GM19239 (cell line): ENCODE measurements around the gene FOXP2.

Experiments used
- DNase-seq: peaks from one replicate; pipeline ENCODE4 v3.0.0; 2011; ENCODE audit warnings: low spot score; ENCODE audit not compliant: insufficient read length
- FAIRE-seq: peaks from 2 replicates; lab custom pipeline; 2011; peaks lifted over from hg19 to GRCh38; lab: Jason Lieb, UNC

FOXP2 gene

GRCh38 chr7:114689406-114689805 lies 274.8 kb downstream of the FOXP2 start:
- no peak for DNase-seq
- FAIRE-seq, result no peak

- FAIRE-seq, result no peak
- no peak for DNase-seq
Measured at GRCh38 chr7:114691605-114692004, 277.0 kb downstream of the FOXP2 start.

GRCh38 chr7:114695182-114695581 lies 280.6 kb downstream of the FOXP2 start:
- FAIRE-seq (no peak), DNase-seq (no peak)

GRCh38 chr7:114700247-114700928 lies 285.8 kb downstream of the FOXP2 start:
- no peak for FAIRE-seq
- no peak for DNase-seq

DNA sequence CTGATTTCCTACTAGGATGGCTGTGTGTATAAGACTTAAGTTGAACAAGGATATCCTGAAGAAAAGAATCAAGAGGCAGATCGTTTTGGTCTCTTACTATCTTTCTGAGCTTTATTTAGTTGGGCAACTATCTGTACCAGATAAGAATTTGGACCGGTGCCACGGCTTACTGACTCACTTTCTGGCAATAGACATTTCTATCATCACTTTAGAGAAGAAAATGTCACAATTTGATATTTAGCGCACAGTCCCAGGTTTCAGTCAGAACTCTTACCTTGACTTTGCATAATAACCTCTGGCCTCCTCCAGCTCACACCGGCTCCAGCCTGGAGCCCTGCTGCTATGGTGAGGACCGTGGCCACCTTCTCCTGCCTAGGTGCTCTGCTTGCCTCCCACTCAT lies 289.1 kb downstream of the FOXP2 start:
- no peak for FAIRE-seq
- DNase-seq, result no peak

DNA sequence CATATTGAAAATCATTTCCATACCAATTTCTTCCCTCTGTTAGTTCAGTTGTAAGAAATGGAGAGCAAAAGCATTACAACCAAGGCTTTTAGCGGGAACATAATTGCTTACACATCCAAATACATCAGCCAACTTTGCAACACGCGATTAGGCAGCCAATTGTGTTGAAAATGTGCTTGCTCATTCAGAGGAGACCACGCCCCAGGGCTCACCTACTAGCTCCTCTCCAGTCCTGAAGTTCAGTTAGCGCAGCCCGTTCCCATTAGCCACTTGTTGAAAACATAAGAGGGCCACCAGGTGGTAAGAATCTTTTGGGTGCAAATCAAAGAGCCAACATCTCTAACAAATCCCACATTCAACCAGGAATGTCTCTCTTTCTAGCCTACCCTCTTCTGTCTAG lies 294.0 kb downstream of the FOXP2 start:
- DNase-seq, result no peak
- FAIRE-seq, result no peak

DNA sequence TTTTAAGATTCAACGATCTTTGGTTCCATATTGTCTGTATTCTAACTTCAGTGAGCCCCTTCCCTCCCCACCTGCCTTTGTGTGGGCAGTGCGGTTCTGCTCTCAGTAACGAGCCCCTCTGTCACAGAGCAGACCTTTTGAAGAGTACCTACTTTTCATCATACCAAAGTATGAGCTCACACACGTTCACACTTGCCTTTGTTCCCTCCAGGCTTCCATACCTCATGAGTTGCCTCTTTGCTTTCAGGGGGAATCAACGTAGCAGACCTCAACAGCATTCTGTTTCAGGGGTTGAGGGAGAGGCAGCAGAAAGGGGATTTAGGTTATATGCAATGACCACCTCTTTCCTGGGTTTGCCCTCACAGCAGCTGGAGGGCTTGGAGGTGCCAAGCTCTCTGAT lies 295.9 kb downstream of the FOXP2 start:
- FAIRE-seq, result no peak
- DNase-seq, result no peak

DNA sequence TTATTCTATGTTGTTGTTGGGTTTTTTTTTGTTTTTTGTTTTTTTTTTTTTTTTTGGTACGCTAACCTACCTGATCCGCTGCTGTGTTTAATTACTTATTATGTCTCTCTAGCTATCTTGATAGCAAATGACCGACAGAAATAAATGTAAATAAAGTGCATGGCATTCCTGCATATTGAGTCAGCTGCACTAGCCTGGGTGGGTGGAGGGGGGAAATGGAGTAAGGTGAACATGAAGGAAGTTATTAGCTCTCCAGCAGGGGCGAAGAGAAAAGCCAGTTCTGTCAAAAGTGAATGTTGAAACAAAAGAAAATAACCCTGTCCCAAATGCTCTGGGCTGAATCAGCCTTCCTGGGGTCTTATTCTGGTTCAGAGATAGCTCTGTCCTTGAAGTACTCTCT lies 296.6 kb downstream of the FOXP2 start:
- FAIRE-seq (no peak), DNase-seq (no peak)

DNA sequence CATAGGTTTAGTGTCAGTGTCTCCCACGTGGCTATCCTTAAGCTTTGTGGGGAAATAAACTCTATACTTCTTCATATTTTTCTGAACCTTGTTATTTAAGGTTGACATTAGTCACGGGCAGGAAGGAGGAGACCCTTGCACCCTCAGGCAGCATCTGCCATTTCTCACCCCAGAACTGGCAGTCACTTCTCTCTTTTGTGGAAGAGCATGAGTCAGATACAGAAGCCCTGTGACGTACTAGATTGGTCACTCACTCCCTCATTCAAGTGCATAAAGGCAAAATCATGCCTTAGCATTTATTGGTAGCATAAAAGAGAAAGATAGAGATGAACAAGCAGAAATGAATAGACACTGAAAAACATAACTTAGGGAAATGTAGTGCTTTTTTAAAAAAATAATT lies 301.3 kb downstream of the FOXP2 start:
- no peak for FAIRE-seq
- DNase-seq, result no peak

GRCh38 chr7:114718861-114719260 lies 304.2 kb downstream of the FOXP2 start:
- no peak for DNase-seq
- FAIRE-seq, result no peak

GRCh38 chr7:114720725-114721124 lies 306.1 kb downstream of the FOXP2 start:
- no peak for FAIRE-seq
- no peak for DNase-seq

DNA sequence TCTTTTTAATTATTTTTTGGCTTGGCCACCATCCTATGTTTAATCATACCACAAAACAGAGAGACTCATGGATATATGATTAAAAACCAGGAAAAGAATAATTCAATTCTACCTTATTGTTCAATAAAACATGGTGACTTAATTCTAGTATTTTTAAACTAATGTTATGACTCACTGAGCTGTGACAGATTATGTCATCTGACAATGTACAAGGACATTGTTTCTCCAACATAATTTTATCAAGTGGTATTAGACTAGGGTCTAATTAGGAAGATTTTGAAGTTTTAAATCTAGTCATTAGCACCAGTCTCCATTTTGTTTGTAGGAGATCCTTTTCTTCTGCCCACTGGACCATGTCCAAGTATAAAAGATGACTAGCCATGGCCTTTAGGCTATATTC lies 307.9 kb downstream of the FOXP2 start:
- DNase-seq (no peak), FAIRE-seq (no peak)

GRCh38 chr7:114723308-114723707 lies 308.7 kb downstream of the FOXP2 start:
- no peak for FAIRE-seq

GRCh38 chr7:114740095-114740494 lies 325.5 kb downstream of the FOXP2 start:
- FAIRE-seq (no peak), DNase-seq (no peak)

More at GRCh38 chr7:114723308-114723707, 308.7 kb downstream of the FOXP2 start:
- DNase-seq, result no peak

GRCh38 chr7:114740941-114741340 lies 326.3 kb downstream of the FOXP2 start:
- FAIRE-seq, result no peak
- no peak for DNase-seq

- DNase-seq, result no peak
- FAIRE-seq, result no peak
Measured at GRCh38 chr7:114741911-114742310, 327.3 kb downstream of the FOXP2 start.
